PC-3 (cell line): ENCODE data around the gene DOCK10. TPM values are rescaled to one million over a fixed set of nuclear protein-coding genes. Genes with fewer than 3 reads are reported as not detected.

Experiments used
- ATAC-seq: fragments of 200-7000 bp; cut with Tn5 transposase; 2 replicates; pipeline ENCODE4 v1.9.1; 2020; ENCODE audit warnings: mild to moderate bottlenecking, moderate library complexity
- BruUV-seq: library from RNA; stranded (reverse); fragments of 400-500 nt; replicated peaks from 2 replicates; lab custom pipeline; 2021; lab: Mats Ljungman, UMichigan
- CTCF ChIA-PET: fragments of 300-600 bp; sonication (Branson Sonifier 250); formaldehyde crosslinking; loops from one replicate; lab custom pipeline; 2022; ENCODE audit warnings: antibody characterized with exemption; lab: Charles Lee
- POLR2A ChIA-PET: fragments of 300-600 bp; sonication (Branson Sonifier 250); formaldehyde crosslinking; loops from one replicate; lab custom pipeline; 2022; ENCODE audit warnings: antibody characterized with exemption; ENCODE audit not compliant: unreplicated experiment; lab: Charles Lee
- DNase-seq: peaks from one replicate; pipeline ENCODE4 v3.0.0-alpha.2; 2015
- H2AFZ ChIP-seq: fragments of 300-600 bp; sonication (generic); 2 replicates; pipeline ENCODE4 v1.6.0; 2016; ENCODE audit warnings: antibody characterized with exemption, low read length
- H3F3A ChIP-seq: fragments of 300-600 bp; sonication (generic); one replicate; pipeline ENCODE4 v1.6.0; 2017; ENCODE audit warnings: antibody characterized with exemption, low read length, control low read depth, mild to moderate bottlenecking; ENCODE audit not compliant: unreplicated experiment
- H3K27ac ChIP-seq: fragments of 300-600 bp; sonication (generic); 2 replicates; pipeline ENCODE4 v1.5.1; 2016; ENCODE audit warnings: mild to moderate bottlenecking, low read length
- H3K27me3 ChIP-seq: fragments of 300-600 bp; sonication (generic); 2 replicates; pipeline ENCODE4 v1.6.1; 2016; ENCODE audit warnings: low read length, mixed read lengths
- H3K36me3 ChIP-seq: fragments of 300-600 bp; sonication (generic); 2 replicates; pipeline ENCODE4 v1.6.1; 2016; ENCODE audit warnings: low read depth, mixed run types, low read length, mixed read lengths
- H3K4me1 ChIP-seq: fragments of 300-600 bp; sonication (generic); 2 replicates; pipeline ENCODE4 v1.5.1; 2016; ENCODE audit warnings: low read length; ENCODE audit not compliant: insufficient read depth
- H3K4me2 ChIP-seq: fragments of 300-600 bp; sonication (generic); 2 replicates; pipeline ENCODE4 v1.6.0; 2016; ENCODE audit warnings: low read length
- H3K4me3 ChIP-seq: fragments of 300-600 bp; sonication (generic); 2 replicates; pipeline ENCODE4 v1.5.1; 2016; ENCODE audit warnings: mild to moderate bottlenecking, low read length, mixed read lengths
- H3K79me2 ChIP-seq: fragments of 300-600 bp; sonication (generic); 2 replicates; pipeline ENCODE4 v1.6.1; 2017; ENCODE audit warnings: low read length, mixed read lengths
- H3K9ac ChIP-seq: fragments of 300-600 bp; sonication (generic); 2 replicates; pipeline ENCODE4 v1.6.0; 2016; ENCODE audit warnings: mild to moderate bottlenecking, low read length
- H3K9me2 ChIP-seq: fragments of 300-600 bp; sonication (generic); replicated peaks from 2 replicates; pipeline ENCODE4 v1.6.1; 2016; ENCODE audit warnings: mixed run types, low read length, mixed read lengths
- H3K9me3 ChIP-seq: fragments of 300-600 bp; sonication (generic); 2 replicates; pipeline ENCODE4 v1.6.1; 2016; ENCODE audit warnings: low read length, mixed read lengths
- H4K20me1 ChIP-seq: fragments of 300-600 bp; sonication (generic); 2 replicates; pipeline ENCODE4 v1.6.1; 2016; ENCODE audit warnings: low read length, mixed read lengths
- EZH2 ChIP-seq: fragments of 300-600 bp; sonication (generic); IDR thresholded peaks from one replicate; pipeline ENCODE4 v1.6.1; 2017; ENCODE audit warnings: antibody characterized with exemption, mild to moderate bottlenecking, low read length; ENCODE audit not compliant: unreplicated experiment
- EZH2phosphoT487 ChIP-seq: fragments of 300-600 bp; sonication (generic); IDR thresholded peaks from 2 replicates; pipeline ENCODE4 v1.6.1; 2018; ENCODE audit warnings: mild to moderate bottlenecking, antibody characterized with exemption, low read length, borderline replicate concordance
- intact Hi-C: fragments of 100-400 bp; cut with micrococcal nuclease; formaldehyde crosslinking; loops from 2 replicates; pipeline ENCODE4 v1.9.0; 2023
- total RNA-seq: library from RNA; depleted of rRNA; stranded (reverse); fragments of >200 nt; gene quantifications from 2 replicates; pipeline ENCODE4 v1.2.3, GENCODE V29; 2014
- TF ChIP-seq, protein P1 (sequence below): fragments of 300-600 bp; sonication (generic); conservative IDR thresholded peaks from 2 replicates; pipeline ENCODE4 v1.5.1; 2017; ENCODE audit warnings: antibody characterized with exemption, low read depth, mild to moderate bottlenecking, low read length

Gene DOCK10
- total RNA-seq, 1 experiment from 2014 or later, result 23.1 TPM

DNA sequence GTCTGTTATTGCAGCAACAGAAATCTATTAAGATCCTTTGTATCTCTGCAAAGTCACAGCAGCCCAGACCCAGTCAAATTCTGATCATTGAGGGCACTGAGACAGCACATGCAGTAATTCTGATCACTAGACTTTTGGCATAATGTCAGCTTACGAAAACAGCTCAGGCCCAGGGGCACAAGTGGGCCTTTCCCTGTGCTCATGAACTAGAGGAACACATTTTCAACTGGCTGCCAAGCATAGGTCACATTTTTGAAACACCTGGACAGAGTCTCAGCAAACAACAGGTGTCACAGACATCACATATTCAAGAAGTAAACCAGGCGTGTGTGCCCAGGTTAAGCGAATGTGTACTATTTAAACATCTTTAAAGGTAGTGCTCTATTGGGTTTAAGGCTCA, 13.7 kb downstream of the DOCK10 start:
- Histone ChIP-seq H3K36me3 (no peaks in the 10 kb centered on the region), H3F3A (no peaks in the 10 kb centered on the region), H3K27ac (no peak overlapping the region), H3K4me2 (no peak overlapping the region), H3K4me1 (peaks cover 15% of the 10 kb centered on the region), H3K9ac (no peak overlapping the region), H3K27me3 (no peaks in the 10 kb centered on the region), H2AFZ (no peak overlapping the region), H3K9me2 (no peaks in the 10 kb centered on the region), H3K9me3 (no peaks in the 10 kb centered on the region), H4K20me1 (no peaks in the 10 kb centered on the region), H3K4me3 (no peak overlapping the region), H3K79me2 (peaks cover 28% of the 10 kb centered on the region)
- TF ChIP-seq EZH2 (no peak), EZH2phosphoT487 (no peak)
- TF ChIP-seq, protein P1, sequence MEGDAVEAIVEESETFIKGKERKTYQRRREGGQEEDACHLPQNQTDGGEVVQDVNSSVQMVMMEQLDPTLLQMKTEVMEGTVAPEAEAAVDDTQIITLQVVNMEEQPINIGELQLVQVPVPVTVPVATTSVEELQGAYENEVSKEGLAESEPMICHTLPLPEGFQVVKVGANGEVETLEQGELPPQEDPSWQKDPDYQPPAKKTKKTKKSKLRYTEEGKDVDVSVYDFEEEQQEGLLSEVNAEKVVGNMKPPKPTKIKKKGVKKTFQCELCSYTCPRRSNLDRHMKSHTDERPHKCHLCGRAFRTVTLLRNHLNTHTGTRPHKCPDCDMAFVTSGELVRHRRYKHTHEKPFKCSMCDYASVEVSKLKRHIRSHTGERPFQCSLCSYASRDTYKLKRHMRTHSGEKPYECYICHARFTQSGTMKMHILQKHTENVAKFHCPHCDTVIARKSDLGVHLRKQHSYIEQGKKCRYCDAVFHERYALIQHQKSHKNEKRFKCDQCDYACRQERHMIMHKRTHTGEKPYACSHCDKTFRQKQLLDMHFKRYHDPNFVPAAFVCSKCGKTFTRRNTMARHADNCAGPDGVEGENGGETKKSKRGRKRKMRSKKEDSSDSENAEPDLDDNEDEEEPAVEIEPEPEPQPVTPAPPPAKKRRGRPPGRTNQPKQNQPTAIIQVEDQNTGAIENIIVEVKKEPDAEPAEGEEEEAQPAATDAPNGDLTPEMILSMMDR, result no peak
- ChIA-PET CTCF (no interaction called here), POLR2A (interaction anchor here (0.7 kb wide), 1 partner anchor 628 kb away, joined by 3 read pairs; no protein-coding TSS in a partner anchor)
- DNase-seq (no peak), ATAC-seq (no peak)
- intact Hi-C loops, result no loop called here
- BruUV-seq, result no TSS peak

DNA sequence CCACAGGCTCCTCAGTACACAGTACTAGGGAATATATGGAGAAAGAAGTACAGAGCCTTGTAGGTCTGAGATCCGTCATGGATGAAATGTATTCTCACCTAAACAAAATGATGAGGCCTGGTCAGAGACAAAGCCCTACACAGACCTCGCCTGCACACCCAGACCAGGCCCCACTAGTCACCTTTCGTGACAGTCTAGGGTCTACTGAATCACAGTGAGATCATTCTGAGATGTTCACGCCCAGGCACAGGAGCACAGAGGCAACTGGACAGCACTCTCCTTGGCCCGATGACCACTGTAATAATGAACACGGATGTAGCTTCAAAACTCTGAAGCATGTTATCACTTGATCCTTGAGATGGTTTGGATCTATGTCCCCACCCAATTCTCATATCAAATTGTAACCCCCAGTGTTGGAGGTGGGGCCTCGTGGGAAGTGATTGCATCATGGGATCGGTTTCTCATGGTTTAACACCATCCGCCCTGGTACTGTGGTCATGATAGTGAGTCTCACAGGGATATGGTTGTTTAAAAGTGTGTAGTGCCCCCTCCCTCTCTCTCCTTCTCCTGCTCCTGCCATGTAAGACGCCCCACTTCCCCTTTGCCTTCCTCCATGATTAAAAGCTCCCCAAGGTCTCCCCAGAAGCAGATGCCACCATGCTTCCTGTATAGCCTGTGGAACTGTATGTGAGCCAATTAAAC, 15.1 kb downstream of the DOCK10 start:
- ATAC-seq, result no peak
- no peak overlapping the region for H3K4me2 ChIP-seq
- intact Hi-C loops, result no loop called here
- H3K9me2 ChIP-seq, result no peaks in the 10 kb centered on the region
- no peak overlapping the region for H3K9ac ChIP-seq
- H4K20me1 ChIP-seq, result no peaks in the 10 kb centered on the region
- H3K36me3 ChIP-seq, result no peaks in the 10 kb centered on the region
- no peaks in the 10 kb centered on the region for H3K27me3 ChIP-seq
- no peaks in the 10 kb centered on the region for H3K9me3 ChIP-seq
- H3K4me1 ChIP-seq, result peaks cover 17% of the 10 kb centered on the region
- no peak for DNase-seq
- TF ChIP-seq EZH2phosphoT487 (no peak), EZH2 (no peak)
- TF ChIP-seq, protein P1, result no peak
- no peaks in the 10 kb centered on the region for H3F3A ChIP-seq
- no peak overlapping the region for H3K4me3 ChIP-seq
- H3K79me2 ChIP-seq, result peaks cover 33% of the 10 kb centered on the region
- H3K27ac ChIP-seq, result no peak overlapping the region
- ChIA-PET POLR2A (no interaction called here), CTCF (no interaction called here)
- H2AFZ ChIP-seq, result no peak overlapping the region
- BruUV-seq, result no TSS peak
